ENCODE measurements around the gene TTC32.

DNA sequence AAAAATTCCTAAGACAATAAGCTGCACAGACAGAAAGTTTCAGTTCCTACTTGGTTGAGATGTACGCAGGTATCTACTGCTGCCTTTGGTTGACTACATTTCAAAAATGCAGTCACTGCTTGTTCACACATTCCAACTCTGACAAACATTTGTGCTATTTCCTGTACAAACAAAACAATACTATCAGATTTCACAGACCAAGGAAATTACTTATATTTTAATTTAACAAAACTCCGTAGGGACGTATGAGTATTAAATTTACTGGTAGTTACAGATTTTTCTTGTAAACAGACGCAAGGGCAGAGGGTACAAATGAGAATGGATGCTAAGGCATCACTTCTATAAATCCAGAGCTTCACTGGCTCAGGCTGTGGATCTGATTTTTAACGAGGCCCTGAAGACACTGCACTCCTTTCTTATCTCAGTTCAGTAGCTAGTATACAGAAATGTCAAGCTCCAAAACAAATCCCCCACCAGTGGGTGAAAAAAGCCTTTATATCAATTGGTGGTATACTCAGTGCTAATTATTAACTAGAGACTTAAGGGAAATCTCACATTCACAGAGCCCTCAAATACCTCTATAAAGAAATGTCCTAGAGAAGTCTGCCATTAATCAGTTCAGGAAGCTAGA lies 31.7 kb upstream of the TTC32 start:
- no peak for TF ChIP-seq CTCF (IDR thresholded peaks at IDR 0.05)
- no peak for TF ChIP-seq POLR2A (IDR thresholded peaks at IDR 0.05)
